ENCODE measurements around the gene SOX4.

DNA sequence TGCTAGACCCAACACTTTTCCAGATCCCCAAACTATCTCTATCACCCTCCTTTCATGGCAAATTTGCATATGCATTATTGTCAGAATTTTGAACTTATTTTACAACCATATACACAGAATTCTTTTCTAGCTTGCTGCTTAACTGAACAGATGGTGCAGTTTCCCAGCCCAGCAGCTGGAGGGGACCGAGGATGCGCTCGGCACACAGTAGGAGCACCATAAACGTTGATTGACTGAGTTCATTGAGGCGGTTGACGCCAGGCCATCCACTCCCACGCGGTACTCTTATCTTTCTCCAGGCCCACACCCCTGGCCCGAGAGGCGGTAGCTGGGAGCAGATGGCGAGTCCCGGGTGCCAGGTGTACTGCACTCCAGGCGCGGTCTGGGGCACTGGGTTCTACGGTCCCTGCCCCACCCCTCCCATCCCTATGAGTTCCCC lies 6.8 kb upstream of the SOX4 start:
- TF ChIP-seq CTCF (IDR thresholded peaks at IDR 0.05) (no peak), POLR2A (IDR thresholded peaks at IDR 0.05) (no peak), POLR2AphosphoS5 (IDR thresholded peaks at IDR 0.05) (no peak)

Data from breast epithelium (tissue), 3 donors.